WTC11 (cell line): ENCODE measurements around the gene SEMA4G. TPM values are rescaled to one million over a fixed set of nuclear protein-coding genes. Genes with fewer than 3 reads are reported as not detected.
A peak's percentile ranks its signal among the peaks of the same experiment; 100 is the strongest.

Source experiments
- ATAC-seq: fragments of 200-7000 bp; cut with Tn5 transposase; 2 replicates; pipeline ENCODE4 v1.10.0; 2021; ENCODE audit warnings: mild to moderate bottlenecking, moderate library complexity
- CTCF ChIA-PET: fragments of 300-600 bp; sonication (Branson Sonifier 250); formaldehyde crosslinking; loops from one replicate; lab custom pipeline; 2021; ENCODE audit warnings: antibody characterized with exemption; lab: Charles Lee
- POLR2A ChIA-PET: fragments of 350-600 bp; sonication (Branson Sonifier 250); formaldehyde crosslinking; loops from one replicate; lab custom pipeline; 2021; ENCODE audit warnings: antibody characterized with exemption; lab: Charles Lee
- DNase-seq: peaks from one replicate; pipeline ENCODE4 v3.0.0; 2021; ENCODE audit warnings: low spot score
- H3K27ac Mint-ChIP-seq: 2 replicates; pipeline ENCODE4 v1.8.0; 2021; ENCODE audit warnings: mixed read lengths
- H3K27me3 Mint-ChIP-seq: 2 replicates; pipeline ENCODE4 v1.8.0; 2021; ENCODE audit warnings: low read depth, mild to moderate bottlenecking, moderate library complexity, mixed read lengths
- H3K36me3 Mint-ChIP-seq: 2 replicates; pipeline ENCODE4 v1.8.0; 2021; ENCODE audit warnings: mixed read lengths
- H3K4me1 Mint-ChIP-seq: 2 replicates; pipeline ENCODE4 v1.8.0; 2022; ENCODE audit warnings: mixed read lengths
- H3K4me3 Mint-ChIP-seq: 2 replicates; pipeline ENCODE4 v1.8.0; 2021; ENCODE audit warnings: mild to moderate bottlenecking, moderate library complexity, mixed read lengths
- H3K9me3 Mint-ChIP-seq: 2 replicates; pipeline ENCODE4 v1.8.0; 2021; ENCODE audit warnings: mixed read lengths
- CBFB ChIP-seq: sonication (generic); formaldehyde crosslinking; IDR thresholded peaks from 2 replicates; pipeline ENCODE4 v1.8.1; 2022; ENCODE audit warnings: mild to moderate bottlenecking, low read depth, missing genetic modification reagents
- E2F1 ChIP-seq: sonication (generic); formaldehyde crosslinking; IDR thresholded peaks from 2 replicates; pipeline ENCODE4 v1.8.0; 2022; ENCODE audit warnings: mild to moderate bottlenecking, missing genetic modification reagents
- E2F4 ChIP-seq: sonication (generic); formaldehyde crosslinking; IDR thresholded peaks from 2 replicates; pipeline ENCODE4 v1.8.1; 2022; ENCODE audit warnings: low read depth, mild to moderate bottlenecking, moderate library complexity, missing genetic modification reagents, borderline replicate concordance
- E2F5 ChIP-seq: sonication (generic); formaldehyde crosslinking; IDR thresholded peaks from 2 replicates; pipeline ENCODE4 v1.8.1; 2022; ENCODE audit warnings: mild to moderate bottlenecking, moderate library complexity, missing genetic modification reagents
- ESRRA ChIP-seq: sonication (generic); formaldehyde crosslinking; IDR thresholded peaks from 2 replicates; pipeline ENCODE4 v1.8.1; 2022; ENCODE audit warnings: mild to moderate bottlenecking, missing genetic modification reagents, borderline replicate concordance
- ETV6 ChIP-seq: sonication (generic); formaldehyde crosslinking; IDR thresholded peaks from 2 replicates; pipeline ENCODE4 v1.8.1; 2022; ENCODE audit warnings: mild to moderate bottlenecking, missing genetic modification reagents
- FOXJ3 ChIP-seq: sonication (generic); formaldehyde crosslinking; IDR thresholded peaks from 2 replicates; pipeline ENCODE4 v1.9.0; 2021; ENCODE audit warnings: missing genetic modification reagents, mild to moderate bottlenecking, borderline replicate concordance
- GABPB1 ChIP-seq: sonication (generic); formaldehyde crosslinking; IDR thresholded peaks from 2 replicates; pipeline ENCODE4 v1.8.1; 2023; ENCODE audit warnings: mild to moderate bottlenecking, missing genetic modification reagents
- GTF2I ChIP-seq: fragments of 250-450 bp; sonication (Bioruptor Pico); conservative IDR thresholded peaks from 2 replicates; pipeline ENCODE4 v1.4.0; 2021; ENCODE audit warnings: mild to moderate bottlenecking
- IRF2 ChIP-seq: sonication (generic); formaldehyde crosslinking; IDR thresholded peaks from 2 replicates; pipeline ENCODE4 v1.8.0; 2022; ENCODE audit warnings: low read depth, missing genetic modification reagents, borderline replicate concordance
- MXD4 ChIP-seq: fragments of 250-450 bp; sonication (Bioruptor Pico); IDR thresholded peaks from 2 replicates; pipeline ENCODE4 v1.8.0; 2021; ENCODE audit warnings: mild to moderate bottlenecking, moderate library complexity, borderline replicate concordance
- MYBL2 ChIP-seq: sonication (generic); formaldehyde crosslinking; IDR thresholded peaks from 2 replicates; pipeline ENCODE4 v1.8.1; 2023; ENCODE audit warnings: mild to moderate bottlenecking, moderate library complexity, missing genetic modification reagents
- NFE2L1 ChIP-seq: sonication (generic); formaldehyde crosslinking; IDR thresholded peaks from 2 replicates; pipeline ENCODE4 v1.8.1; 2023; ENCODE audit warnings: missing genetic modification reagents
- NFYB ChIP-seq: sonication (generic); formaldehyde crosslinking; conservative IDR thresholded peaks from 2 replicates; pipeline ENCODE4 v1.8.0; 2022; ENCODE audit warnings: low read depth, missing genetic modification reagents
- NR3C1 ChIP-seq: sonication (generic); formaldehyde crosslinking; conservative IDR thresholded peaks from 2 replicates; pipeline ENCODE4 v1.8.1; 2023; ENCODE audit warnings: low read depth, mild to moderate bottlenecking, missing genetic modification reagents
- RELA ChIP-seq: sonication (generic); formaldehyde crosslinking; IDR thresholded peaks from 2 replicates; pipeline ENCODE4 v1.8.1; 2022; ENCODE audit warnings: missing genetic modification reagents, mild to moderate bottlenecking, borderline replicate concordance
- SOX15 ChIP-seq: fragments of 250-450 bp; sonication (Bioruptor Pico); IDR thresholded peaks from 2 replicates; pipeline ENCODE4 v1.9.0; 2021; ENCODE audit warnings: mild to moderate bottlenecking
- TEAD4 ChIP-seq: sonication (generic); formaldehyde crosslinking; IDR thresholded peaks from 2 replicates; pipeline ENCODE4 v1.8.0; 2022; ENCODE audit warnings: mild to moderate bottlenecking, missing genetic modification reagents
- ZBTB21 ChIP-seq: sonication (generic); formaldehyde crosslinking; IDR thresholded peaks from 2 replicates; pipeline ENCODE4 v1.8.1; 2023; ENCODE audit warnings: mild to moderate bottlenecking, missing genetic modification reagents, borderline replicate concordance
- ZBTB43 ChIP-seq: sonication (generic); formaldehyde crosslinking; IDR thresholded peaks from 2 replicates; pipeline ENCODE4 v1.8.1; 2023; ENCODE audit warnings: mild to moderate bottlenecking, missing genetic modification reagents
- ZNF121 ChIP-seq: sonication (generic); formaldehyde crosslinking; IDR thresholded peaks from 2 replicates; pipeline ENCODE4 v1.8.0; 2023; ENCODE audit warnings: missing genetic modification reagents
- ZNF416 ChIP-seq: fragments of 250-450 bp; sonication (Bioruptor Pico); IDR thresholded peaks from 2 replicates; pipeline ENCODE4 v1.9.0; 2021; ENCODE audit warnings: mild to moderate bottlenecking, inconsistent platforms
- ZNF671 ChIP-seq: fragments of 250-450 bp; sonication (Bioruptor Pico); IDR thresholded peaks from 2 replicates; pipeline ENCODE4 v1.8.0; 2021; ENCODE audit warnings: mild to moderate bottlenecking
- total RNA-seq: library from RNA; stranded (reverse); gene quantifications from 3 replicates; pipeline ENCODE4 v1.2.3, GENCODE V29; 2021
- TF ChIP-seq, protein P1 (sequence below): sonication (generic); formaldehyde crosslinking; IDR thresholded peaks from 2 replicates; pipeline ENCODE4 v1.8.1; 2023; ENCODE audit warnings: mild to moderate bottlenecking, missing genetic modification reagents, moderate library complexity
- TF ChIP-seq, protein P2 (sequence below): sonication (generic); formaldehyde crosslinking; IDR thresholded peaks from 2 replicates; pipeline ENCODE4 v1.8.1; 2022; ENCODE audit warnings: low read depth, missing genetic modification reagents, borderline replicate concordance

The SEMA4G gene
- total RNA-seq, 1 experiment from 2014 or later: 11.8 TPM

GRCh38 chr10:100987685-100988049 lies 18.4 kb downstream of the SEMA4G start:
- POLR2A ChIA-PET: interaction anchor here (1.3 kb wide), 1 partner anchor 9 kb away, joined by 5 read pairs; no protein-coding TSS in a partner anchor
- DNase-seq (no peak), ATAC-seq (no peak)
- Mint-ChIP-seq H3K4me3 (peak overlapping the region; percentile 93), H3K36me3 (peaks cover 26% of the 10 kb centered on the region), H3K9me3 (no peaks in the 10 kb centered on the region), H3K27me3 (no peaks in the 10 kb centered on the region), H3K4me1 (peaks cover 13% of the 10 kb centered on the region), H3K27ac (peak overlapping the region; percentile 93)
- CTCF ChIA-PET: interaction anchor here (1.0 to 4.5 kb wide), 8 partner anchors 10 to 418 kb away, joined by 3 to 28 read pairs (median 5); partner anchors contain the start of genes PDZD7 and SFXN3
- TF ChIP-seq, protein P1, sequence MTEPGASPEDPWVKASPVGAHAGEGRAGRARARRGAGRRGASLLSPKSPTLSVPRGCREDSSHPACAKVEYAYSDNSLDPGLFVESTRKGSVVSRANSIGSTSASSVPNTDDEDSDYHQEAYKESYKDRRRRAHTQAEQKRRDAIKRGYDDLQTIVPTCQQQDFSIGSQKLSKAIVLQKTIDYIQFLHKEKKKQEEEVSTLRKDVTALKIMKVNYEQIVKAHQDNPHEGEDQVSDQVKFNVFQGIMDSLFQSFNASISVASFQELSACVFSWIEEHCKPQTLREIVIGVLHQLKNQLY (CRISPR knock-in tag): no peak
- TF ChIP-seq GTF2I (CRISPR knock-in tag) (no peak), MYBL2 (CRISPR knock-in tag) (peak; percentile 21; the same call in 1 of the 2 replicates), ZBTB43 (CRISPR knock-in tag) (0 out of 2 replicates have a peak, but pooled peaks have one; percentile 17), NFYB (CRISPR knock-in tag) (no peak), NFE2L1 (CRISPR knock-in tag) (no peak), GABPB1 (CRISPR knock-in tag) (peak; percentile 5; the same call in 1 of the 2 replicates), NR3C1 (CRISPR knock-in tag) (no peak), ZNF121 (no peak), SOX15 (CRISPR knock-in tag) (no peak), MXD4 (no peak), E2F5 (CRISPR knock-in tag) (no peak)
- TF ChIP-seq, protein P2, sequence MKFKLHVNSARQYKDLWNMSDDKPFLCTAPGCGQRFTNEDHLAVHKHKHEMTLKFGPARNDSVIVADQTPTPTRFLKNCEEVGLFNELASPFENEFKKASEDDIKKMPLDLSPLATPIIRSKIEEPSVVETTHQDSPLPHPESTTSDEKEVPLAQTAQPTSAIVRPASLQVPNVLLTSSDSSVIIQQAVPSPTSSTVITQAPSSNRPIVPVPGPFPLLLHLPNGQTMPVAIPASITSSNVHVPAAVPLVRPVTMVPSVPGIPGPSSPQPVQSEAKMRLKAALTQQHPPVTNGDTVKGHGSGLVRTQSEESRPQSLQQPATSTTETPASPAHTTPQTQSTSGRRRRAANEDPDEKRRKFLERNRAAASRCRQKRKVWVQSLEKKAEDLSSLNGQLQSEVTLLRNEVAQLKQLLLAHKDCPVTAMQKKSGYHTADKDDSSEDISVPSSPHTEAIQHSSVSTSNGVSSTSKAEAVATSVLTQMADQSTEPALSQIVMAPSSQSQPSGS (CRISPR knock-in tag): no peak

GRCh38 chr10:100988166-100988565 lies 18.9 kb downstream of the SEMA4G start:
- peaks cover 29% of the 10 kb centered on the region for H3K36me3 Mint-ChIP-seq
- CTCF ChIA-PET: interaction anchor here (1.0 to 4.5 kb wide), 5 partner anchors 9 to 418 kb away, joined by 3 to 28 read pairs (median 5); no protein-coding TSS in a partner anchor
- H3K4me3 Mint-ChIP-seq: peak overlapping the region; percentile 93
- DNase-seq: no peak
- POLR2A ChIA-PET: no interaction called here
- ATAC-seq: no peak
- H3K27me3 Mint-ChIP-seq: no peaks in the 10 kb centered on the region
- peaks cover 13% of the 10 kb centered on the region for H3K4me1 Mint-ChIP-seq
- peak overlapping the region; percentile 93; the same call in 1 of the 2 replicates for H3K27ac Mint-ChIP-seq
- TF ChIP-seq, protein P1 (CRISPR knock-in tag): no peak
- TF ChIP-seq NR3C1 (CRISPR knock-in tag) (no peak), ZNF416 (CRISPR knock-in tag) (no peak), CBFB (CRISPR knock-in tag) (no peak), NFE2L1 (CRISPR knock-in tag) (no peak), ZNF671 (CRISPR knock-in tag) (no peak), E2F4 (CRISPR knock-in tag) (no peak), ETV6 (no peak), TEAD4 (CRISPR knock-in tag) (no peak), ESRRA (CRISPR knock-in tag) (no peak), RELA (CRISPR knock-in tag) (no peak), IRF2 (CRISPR knock-in tag) (no peak), ZBTB21 (CRISPR knock-in tag) (no peak), E2F1 (CRISPR knock-in tag) (no peak), ZBTB43 (CRISPR knock-in tag) (no peak), FOXJ3 (CRISPR knock-in tag) (no peak)
- H3K9me3 Mint-ChIP-seq: no peaks in the 10 kb centered on the region
